ENCODE data around the gene ALG8. TPM values are rescaled to one million over a fixed set of nuclear protein-coding genes. Genes with fewer than 3 reads are reported as not detected.
"Not testable (repeated sequence)": the region's sequence is repeated elsewhere in the genome, so short reads cannot be mapped to it uniquely, and the experiment has no call there.

The ALG8 gene
- total and polyA plus RNA-seq, 2 donors from 2014 or later, result 34.1 to 49.7 TPM

- DNase-seq (no peak), FAIRE-seq (no peak)
- Histone ChIP-seq H3K9ac (ENCODE audit: low read length in 3 of 3) (no peak overlapping the region), H3K36me3 (ENCODE audit: control insufficient read depth in 2 of 3, insufficient read depth in 3 of 3, low read length in 3 of 3) (peaks cover 0 to 2% (median 0%) of the 10 kb centered on the region in 3 donors), H3K4me3 (ENCODE audit: low read length in 3 of 3) (no peak overlapping the region), H3K9me3 (ENCODE audit: control insufficient read depth in 2 of 3, insufficient read depth in 1 of 3, low read length in 3 of 3) (no peaks in the 10 kb centered on the region), H3K4me1 (ENCODE audit: control insufficient read depth in 2 of 3, insufficient read depth in 2 of 3, low read depth in 1 of 3, low read length in 3 of 3) (no peaks in the 10 kb centered on the region), H3K27me3 (ENCODE audit: control insufficient read depth, insufficient read depth, low read length) (no peaks in the 10 kb centered on the region), H3K27ac (ENCODE audit: low read depth in 2 of 2, low read length in 2 of 2) (no peak overlapping the region)
- TF ChIP-seq, protein P1, sequence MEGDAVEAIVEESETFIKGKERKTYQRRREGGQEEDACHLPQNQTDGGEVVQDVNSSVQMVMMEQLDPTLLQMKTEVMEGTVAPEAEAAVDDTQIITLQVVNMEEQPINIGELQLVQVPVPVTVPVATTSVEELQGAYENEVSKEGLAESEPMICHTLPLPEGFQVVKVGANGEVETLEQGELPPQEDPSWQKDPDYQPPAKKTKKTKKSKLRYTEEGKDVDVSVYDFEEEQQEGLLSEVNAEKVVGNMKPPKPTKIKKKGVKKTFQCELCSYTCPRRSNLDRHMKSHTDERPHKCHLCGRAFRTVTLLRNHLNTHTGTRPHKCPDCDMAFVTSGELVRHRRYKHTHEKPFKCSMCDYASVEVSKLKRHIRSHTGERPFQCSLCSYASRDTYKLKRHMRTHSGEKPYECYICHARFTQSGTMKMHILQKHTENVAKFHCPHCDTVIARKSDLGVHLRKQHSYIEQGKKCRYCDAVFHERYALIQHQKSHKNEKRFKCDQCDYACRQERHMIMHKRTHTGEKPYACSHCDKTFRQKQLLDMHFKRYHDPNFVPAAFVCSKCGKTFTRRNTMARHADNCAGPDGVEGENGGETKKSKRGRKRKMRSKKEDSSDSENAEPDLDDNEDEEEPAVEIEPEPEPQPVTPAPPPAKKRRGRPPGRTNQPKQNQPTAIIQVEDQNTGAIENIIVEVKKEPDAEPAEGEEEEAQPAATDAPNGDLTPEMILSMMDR (IDR thresholded peaks at IDR 0.05; ENCODE audit: borderline replicate concordance, extremely low read depth, insufficient read depth), result no peak
- intact Hi-C loops (cut with DNase I), result no loop called here
Measured at GRCh38 chr11:78094250-78094649, 45.2 kb downstream of the ALG8 start.

DNA sequence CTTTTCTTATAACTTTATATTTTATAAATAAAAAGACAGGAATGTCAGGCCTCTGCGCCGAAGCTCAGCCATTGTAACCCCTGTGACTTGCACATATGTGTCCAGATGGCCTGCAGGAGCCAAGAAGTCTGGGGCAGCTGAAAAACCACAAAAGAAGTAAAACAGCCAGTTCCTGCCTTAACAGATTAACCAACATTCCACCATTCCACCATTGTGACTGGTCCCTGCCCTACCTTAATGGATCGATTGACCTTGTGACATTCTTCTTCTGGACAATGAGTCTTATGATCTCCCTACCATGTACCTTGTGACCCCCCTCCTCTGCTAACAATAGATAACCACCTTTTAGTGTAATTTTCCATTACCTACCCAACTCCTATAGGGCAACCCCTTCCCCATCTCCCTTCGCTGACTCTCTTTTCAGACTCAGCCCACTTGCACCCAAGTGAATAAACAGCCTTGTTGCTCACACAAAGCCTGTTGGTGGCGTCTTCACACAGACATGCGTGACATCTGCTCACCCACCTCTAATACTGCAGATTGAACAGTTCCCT, 52.8 kb downstream of the ALG8 start:
- H3K4me1 ChIP-seq (ENCODE audit: control insufficient read depth in 2 of 3, insufficient read depth in 2 of 3, low read depth in 1 of 3, low read length in 3 of 3); H3K9ac ChIP-seq (ENCODE audit: low read length in 3 of 3); intact Hi-C loops (cut with DNase I); DNase-seq; H3K36me3 ChIP-seq (ENCODE audit: control insufficient read depth in 2 of 3, insufficient read depth in 3 of 3, low read length in 3 of 3); FAIRE-seq; H3K4me3 ChIP-seq (ENCODE audit: low read length in 3 of 3); H3K27me3 ChIP-seq (ENCODE audit: control insufficient read depth, insufficient read depth, low read length); H3K9me3 ChIP-seq (ENCODE audit: control insufficient read depth in 2 of 3, insufficient read depth in 1 of 3, low read length in 3 of 3); H3K27ac ChIP-seq (ENCODE audit: low read depth in 2 of 2, low read length in 2 of 2): not testable (repeated sequence)

- TF ChIP-seq, protein P1 (IDR thresholded peaks at IDR 0.05; ENCODE audit: borderline replicate concordance, extremely low read depth, insufficient read depth), result no peak
- DNase-seq (no peak), FAIRE-seq (no peak)
- H3K9me3 ChIP-seq (ENCODE audit: control insufficient read depth in 2 of 3, insufficient read depth in 1 of 3, low read length in 3 of 3), result no peaks in the 10 kb centered on the region
- H3K4me3 ChIP-seq (ENCODE audit: low read length in 3 of 3), result no peak overlapping the region
- no peak overlapping the region for H3K27ac ChIP-seq (ENCODE audit: low read depth in 2 of 2, low read length in 2 of 2)
- no peaks in the 10 kb centered on the region for H3K36me3 ChIP-seq (ENCODE audit: control insufficient read depth in 2 of 3, insufficient read depth in 3 of 3, low read length in 3 of 3)
- H3K27me3 ChIP-seq (ENCODE audit: control insufficient read depth, insufficient read depth, low read length), result no peaks in the 10 kb centered on the region
- H3K4me1 ChIP-seq (ENCODE audit: control insufficient read depth in 2 of 3, insufficient read depth in 2 of 3, low read depth in 1 of 3, low read length in 3 of 3), result no peaks in the 10 kb centered on the region
- H3K9ac ChIP-seq (ENCODE audit: low read length in 3 of 3), result no peak overlapping the region
- intact Hi-C loops (cut with DNase I), result no loop called here
Measured at GRCh38 chr11:78085972-78086371, 53.5 kb downstream of the ALG8 start.

GRCh38 chr11:78084506-78084905, 54.9 kb downstream of the ALG8 start:
- H3K4me3 ChIP-seq (ENCODE audit: low read length in 3 of 3); H3K4me1 ChIP-seq (ENCODE audit: control insufficient read depth in 2 of 3, insufficient read depth in 2 of 3, low read depth in 1 of 3, low read length in 3 of 3); H3K9ac ChIP-seq (ENCODE audit: low read length in 3 of 3); H3K27ac ChIP-seq (ENCODE audit: low read depth in 2 of 2, low read length in 2 of 2); H3K27me3 ChIP-seq (ENCODE audit: control insufficient read depth, insufficient read depth, low read length); FAIRE-seq; DNase-seq; H3K36me3 ChIP-seq (ENCODE audit: control insufficient read depth in 2 of 3, insufficient read depth in 3 of 3, low read length in 3 of 3); intact Hi-C loops (cut with DNase I); H3K9me3 ChIP-seq (ENCODE audit: control insufficient read depth in 2 of 3, insufficient read depth in 1 of 3, low read length in 3 of 3): not testable (repeated sequence)
